Stimulated activated CD4-positive, alpha-beta T cell treated with anti-CD3 and anti-CD28 coated beads, Interleukin-1b, Interleukin-23, amount 100 ng/mL, for 1 hour (primary cell): ENCODE measurements around the gene GSK3B.
A peak's percentile ranks its signal among the peaks of the same experiment; 100 is the strongest.

ENCODE experiments used
- DNase-seq, 2 donors: peaks; one replicate each; pipeline ENCODE4 v3.0.0-alpha.2; 2020; ENCODE audit warnings: low read depth in 2 of 2

Gene GSK3B

DNA sequence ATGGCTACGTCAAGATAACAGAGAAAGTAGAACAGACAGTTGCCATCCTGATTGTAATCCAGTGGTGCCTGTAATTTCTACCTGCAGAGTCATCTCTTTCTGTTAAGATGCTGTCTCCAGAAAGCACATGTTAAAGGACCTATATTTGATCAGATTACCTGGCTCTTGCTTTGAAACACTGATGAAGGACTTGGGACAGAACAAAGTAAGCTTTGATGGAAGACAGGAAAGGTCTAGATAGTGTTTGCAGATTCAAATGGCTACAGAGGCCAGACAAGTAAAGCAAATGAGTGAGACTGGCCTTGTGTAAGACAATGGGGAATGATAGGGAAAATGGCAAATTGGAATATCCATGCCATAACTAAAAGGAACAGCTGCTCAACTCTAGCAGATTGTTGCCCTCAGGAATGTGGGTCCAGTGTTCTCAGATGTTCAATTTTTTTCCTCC, 1.8 kb upstream of the GSK3B start:
- no peak for DNase-seq

DNA sequence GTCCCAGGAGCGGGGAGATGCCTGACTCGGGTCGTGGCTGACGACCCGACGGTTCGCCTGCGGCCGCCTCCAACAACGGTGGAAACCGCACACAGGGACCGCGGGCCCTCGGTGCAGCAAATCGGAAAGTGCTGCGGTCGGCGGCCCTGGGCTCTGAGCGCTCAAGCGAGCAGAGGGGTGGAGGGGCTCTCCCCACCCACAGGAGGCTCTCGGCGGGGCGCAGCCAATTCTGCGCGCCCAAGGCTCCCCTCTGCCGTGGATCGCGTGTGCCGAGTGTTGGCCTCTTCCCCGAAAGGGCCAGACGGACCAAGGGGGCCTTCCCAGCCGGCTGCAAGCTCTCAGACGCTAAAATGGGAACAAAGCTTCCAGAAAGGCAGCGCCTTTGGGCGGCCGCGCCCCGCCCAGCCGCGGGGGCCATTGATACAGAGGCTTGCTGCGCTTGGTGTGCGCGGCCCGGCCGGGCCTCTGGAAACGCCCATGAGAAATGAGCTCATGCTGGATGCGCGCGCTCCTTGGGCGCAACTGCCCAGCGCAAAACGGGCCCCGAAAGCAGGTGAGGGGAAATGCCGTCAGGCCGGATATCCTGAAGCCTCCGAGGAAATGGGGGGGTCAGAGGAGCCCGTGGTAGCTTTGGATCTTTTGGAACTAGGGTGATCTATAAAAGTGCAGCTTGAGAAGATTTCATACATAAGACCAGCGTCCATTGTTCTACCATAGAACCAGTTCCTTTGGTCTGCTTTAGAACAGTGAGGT, 1.2 kb upstream of the GSK3B start:
- peak; percentile 38 to 59 for DNase-seq

DNA sequence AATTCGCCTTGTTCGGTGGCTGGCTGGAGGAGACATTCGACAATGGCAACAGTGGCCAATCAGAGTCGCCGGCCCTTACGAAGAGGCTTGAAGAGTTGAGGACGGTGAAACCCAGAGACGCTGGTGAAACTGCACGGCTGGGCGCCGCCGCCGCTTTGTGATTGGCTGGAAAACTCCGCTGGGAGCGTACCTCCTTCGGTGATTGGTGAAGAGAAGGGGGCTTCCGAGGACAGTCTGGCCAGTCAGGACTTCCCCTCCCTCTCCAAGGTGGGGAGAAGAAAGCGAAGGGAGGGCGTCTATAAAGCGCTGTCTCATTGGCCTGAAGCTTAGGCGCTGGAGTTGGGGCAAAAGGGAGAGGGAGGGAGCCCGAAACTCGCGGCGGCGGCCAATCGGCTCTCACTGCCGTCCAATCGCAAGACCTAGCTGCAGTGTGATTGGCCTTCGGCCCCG, 554 bp upstream of the GSK3B start:
- DNase-seq: peak in 1 of 2 donors; percentile 95

DNA sequence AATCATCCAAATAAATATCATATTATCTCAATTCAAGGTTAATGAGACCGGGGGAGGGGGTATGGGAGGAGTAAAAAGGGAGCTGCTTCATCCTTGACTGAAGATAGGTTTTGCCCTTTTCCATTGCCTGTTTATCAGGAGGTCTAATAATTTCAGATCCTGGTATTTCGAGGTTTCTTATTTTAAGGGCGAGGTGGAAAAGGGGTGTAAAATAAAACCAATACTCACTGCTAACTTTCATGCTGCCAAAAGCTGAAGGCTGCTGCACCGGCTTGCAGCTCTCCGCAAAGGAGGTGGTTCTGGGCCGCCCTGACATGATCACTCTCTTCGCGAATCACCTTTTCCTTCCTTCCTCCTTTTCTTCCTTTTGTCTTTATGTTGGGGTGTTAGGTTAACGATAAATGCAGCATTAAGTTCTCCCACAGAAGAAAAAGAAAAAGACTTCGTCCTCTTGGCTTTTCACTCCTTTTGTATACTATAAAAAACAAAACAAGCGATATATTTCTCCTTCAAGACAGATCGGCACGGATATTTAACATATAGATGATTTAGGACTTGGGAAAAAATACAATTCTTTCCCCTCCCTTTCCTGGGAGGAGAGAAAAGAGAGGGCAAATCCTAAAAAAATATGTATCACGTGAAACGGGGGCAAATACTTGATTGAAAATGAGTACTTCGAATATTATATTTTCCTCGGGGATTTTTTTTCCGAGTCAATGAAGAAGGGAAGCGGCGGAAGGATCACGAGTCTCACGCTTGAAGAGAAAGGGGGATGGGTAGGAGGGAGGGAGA, 932 bp downstream of the GSK3B start:
- no peak for DNase-seq

DNA sequence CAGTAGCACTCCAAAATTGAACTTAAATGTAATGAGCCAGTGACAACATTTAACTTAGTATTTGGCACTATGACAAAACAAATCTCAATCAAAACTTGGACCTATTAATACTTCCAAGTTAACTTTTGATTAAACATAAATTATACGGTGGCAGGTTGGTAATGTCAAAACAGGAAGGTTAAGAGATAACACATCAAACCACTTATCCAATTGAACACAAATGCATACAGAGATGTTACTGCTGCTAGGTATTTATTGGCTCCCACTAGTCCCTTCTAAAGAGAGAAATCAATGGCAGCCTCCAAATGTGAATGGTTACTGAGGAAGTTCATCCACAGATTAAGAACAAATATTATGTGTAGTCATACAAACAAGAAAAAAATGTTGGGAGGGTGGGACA, 1.8 kb downstream of the GSK3B start:
- no peak for DNase-seq

DNA sequence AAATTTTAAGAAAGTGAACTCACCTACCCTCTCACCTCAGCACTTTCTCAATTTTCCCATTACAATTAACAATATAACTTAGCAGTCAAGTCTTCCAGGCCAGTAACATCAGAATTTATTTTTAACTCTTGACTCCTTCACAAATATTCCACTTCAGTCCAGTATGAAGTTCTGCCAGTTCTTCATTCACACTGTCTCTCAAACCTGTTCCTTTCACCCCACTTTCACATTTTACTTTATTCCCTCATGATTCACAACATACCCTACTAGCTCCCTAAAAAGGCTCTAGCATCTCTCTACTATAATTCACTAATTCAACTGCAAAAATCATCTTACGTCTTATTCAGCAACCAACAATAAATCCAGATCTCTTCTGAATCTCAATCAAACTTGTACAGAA, 3.8 kb downstream of the GSK3B start:
- DNase-seq: no peak

DNA sequence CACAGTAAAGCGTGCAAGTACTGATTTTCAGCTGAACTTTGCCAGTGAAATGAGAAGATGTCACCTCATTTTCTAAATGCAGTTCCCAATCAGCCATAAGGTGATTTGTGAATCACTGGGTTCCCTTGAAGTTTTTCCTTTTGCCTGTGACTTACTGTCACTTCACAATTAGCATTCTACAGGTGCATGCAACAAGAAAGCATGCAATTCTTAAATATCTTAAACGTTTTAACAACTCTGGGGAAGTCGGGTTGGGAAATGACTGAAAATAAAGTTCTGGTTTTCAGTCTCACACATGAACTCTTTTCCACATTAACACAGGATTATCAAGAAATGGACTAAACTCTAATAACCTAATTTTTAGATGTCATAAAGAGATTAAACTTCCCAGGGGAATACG, 5.2 kb downstream of the GSK3B start:
- DNase-seq: no peak

DNA sequence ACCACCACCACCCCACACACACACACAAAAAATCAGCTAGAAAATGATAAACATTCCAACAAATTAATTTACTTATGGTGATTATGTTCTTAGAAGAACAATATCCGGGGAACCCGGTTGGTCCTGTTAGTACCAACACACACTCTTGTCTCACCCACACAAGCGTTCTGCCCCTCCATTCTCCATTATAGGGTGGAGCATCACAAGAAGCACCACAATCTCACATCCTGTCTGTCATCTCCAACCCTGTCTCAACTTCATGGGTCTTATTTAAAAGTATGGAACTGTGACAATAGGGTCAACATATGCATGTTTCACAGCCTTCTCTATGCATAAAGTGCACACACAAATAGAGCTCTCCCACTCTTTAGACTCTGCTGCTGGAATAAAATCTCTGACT, 5.6 kb downstream of the GSK3B start:
- no peak for DNase-seq

DNA sequence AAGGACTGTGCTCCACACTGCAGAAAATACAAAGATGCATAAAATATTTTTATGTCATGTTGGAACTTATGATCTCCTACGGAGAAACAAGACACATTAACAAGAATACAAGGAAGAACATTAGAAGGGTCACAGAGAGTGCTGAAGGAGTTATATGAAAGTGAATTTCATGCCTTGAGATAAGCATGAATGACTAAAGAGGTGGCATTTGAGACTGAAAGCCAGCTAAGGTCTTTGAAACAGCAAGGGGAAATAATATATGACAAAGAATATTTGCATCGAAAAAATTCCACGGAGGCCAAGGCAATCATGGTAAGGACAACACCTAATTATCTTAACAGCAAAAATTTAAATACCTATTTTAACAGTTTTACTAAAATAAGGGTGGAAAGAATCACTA, 12.5 kb downstream of the GSK3B start:
- DNase-seq: no peak

DNA sequence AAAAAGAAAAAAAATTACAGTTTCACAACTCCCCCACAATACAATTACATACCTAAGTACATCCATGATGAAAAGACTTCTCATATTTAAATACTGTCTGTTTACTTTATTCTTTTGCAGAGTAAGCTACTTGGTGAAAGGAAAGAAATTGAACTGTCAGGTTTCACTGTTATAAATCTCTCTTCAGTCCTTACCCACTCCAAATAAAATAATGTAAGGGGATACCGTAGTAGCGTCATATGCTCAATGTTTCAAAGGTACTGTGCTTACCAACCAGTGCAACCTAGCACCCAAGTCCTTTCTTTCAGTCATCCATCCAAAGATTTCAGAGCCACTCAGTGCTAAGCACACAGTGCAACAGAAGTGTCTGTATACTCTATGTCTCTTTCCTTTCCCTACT, 13.4 kb downstream of the GSK3B start:
- no peak for DNase-seq

DNA sequence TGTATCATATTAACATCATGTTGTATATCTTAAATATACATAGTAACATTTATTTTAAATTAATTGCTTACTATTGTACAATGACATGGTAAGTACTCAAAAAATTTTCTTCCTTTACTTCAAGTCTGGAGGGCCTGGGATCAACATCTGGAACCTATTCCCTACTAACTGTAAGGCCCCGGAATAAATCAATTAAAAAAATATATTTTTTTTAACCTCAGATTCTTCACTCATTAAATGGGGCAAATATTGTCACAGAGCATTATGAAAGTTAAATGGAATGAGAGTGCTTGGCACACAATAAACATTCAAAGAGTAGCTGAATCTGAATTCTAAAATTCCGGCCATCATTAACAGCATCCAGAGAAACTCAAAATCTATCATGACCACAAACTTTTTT, 16.5 kb downstream of the GSK3B start:
- no peak for DNase-seq

DNA sequence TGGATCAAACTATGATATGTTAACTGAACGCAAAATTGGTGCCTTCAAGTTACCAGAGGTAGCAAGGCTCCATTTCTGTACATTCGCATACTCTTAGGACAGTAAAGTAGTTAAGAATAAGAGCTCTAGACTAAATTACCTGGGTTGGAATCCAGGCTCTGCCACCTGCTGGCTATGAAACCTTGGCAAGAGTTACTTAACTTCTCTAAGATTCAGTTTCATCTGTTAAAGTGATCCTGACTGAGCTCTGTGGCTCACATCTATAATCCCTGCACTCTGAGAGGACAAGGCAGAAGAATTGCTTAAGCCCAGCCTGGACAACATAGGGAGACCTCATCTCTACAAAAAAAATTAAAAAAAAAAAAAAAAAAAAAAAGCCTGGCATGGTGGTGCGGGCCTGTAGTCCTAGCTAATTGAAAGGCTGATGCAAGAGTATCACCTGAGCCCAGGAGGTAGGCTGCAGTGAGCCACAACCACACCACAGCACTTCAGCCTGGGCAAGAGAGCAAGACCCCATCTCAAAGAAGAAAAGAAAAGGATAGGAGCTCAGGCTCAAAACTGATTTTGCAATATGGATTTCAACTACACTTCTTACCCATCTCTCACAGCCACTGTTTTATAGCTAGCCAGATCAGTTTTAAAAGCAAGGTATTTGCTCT, 21.3 kb downstream of the GSK3B start:
- no peak for DNase-seq

DNA sequence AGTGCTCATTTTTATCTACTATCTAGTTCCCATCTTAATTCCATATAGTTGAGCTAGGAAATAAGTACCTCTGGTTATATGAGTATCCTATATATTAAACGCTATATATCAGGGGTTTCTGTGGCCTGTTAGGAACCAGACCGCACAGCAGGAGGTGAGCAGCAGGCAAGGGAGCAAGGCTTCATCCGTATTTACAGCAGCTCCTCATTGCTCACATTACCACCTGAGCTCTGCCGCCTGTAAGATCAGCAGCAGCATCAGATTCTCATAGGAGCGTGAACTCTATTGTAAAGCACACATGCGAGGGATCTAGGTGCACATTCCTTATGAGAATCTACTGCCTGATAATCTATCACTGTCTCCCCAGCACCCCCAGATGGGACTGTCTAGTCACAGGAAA, 23.0 kb downstream of the GSK3B start:
- no peak for DNase-seq

DNA sequence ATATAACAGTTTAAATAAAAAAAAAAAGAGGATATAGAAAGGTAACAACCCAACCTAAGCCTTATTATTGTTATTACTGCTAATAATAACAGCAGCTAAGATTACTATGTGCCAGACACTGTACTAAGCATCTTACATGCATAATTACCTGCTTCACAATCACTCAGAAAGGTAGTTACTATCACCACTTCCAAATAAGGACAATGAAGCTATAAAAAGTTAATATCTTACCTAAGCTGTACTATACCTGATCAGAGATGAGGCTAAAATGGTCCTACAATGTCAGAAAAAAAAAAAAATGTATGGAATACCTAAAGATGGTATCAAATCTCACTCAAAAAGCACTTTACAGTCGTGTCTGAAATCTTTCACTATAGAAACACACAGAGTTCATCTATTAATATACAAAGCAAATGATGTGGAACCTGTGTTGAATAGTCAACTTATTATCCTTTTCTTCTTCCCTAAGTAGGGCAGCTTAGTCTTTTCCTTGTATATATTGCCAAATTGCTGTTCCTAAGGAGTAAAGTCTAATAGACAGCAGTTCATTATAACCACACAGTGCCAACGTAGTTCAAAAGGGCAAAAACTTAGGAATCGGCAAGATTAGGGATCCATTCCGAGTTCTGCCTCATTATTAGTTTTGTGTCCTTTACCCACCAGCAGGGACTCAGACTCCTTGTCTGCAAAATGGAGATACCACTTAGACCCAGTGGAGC, 23.8 kb downstream of the GSK3B start:
- no peak for DNase-seq

DNA sequence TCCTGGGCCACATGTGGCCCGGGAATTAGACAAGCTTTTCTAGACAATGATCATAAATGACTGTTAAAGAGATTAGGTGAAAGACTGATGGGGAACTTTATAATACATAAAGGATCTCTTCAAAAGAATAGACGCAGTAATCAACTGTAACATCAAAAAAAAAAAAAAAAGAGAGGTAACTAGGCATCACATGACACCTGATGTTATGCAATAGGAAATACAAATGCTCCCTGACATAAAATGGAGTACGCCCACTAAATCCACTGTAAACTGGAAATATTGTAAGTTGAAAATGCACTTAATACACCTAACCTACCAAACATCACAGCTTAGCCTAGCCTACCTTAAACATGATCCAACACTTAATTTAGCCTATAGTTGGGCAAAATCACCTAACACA, 27.2 kb downstream of the GSK3B start:
- DNase-seq: no peak

DNA sequence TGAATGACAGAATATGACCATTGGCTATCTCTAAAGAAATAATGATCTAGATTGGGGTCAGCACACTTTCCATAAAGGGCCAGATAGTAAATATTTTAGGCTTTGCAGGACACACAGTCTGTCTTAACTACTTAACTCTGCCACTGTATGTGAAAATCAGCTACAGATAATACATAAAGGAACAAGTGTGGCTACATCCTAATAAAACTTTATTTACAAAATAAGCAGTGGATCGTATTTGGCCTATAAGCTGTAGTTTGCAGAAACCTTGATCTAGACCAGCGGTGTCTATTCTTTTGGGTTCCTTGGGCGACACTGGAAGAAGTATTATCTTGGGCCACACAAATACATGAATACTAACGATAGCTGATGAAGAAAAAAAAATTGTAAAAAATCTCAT, 27.6 kb downstream of the GSK3B start:
- DNase-seq: no peak

DNA sequence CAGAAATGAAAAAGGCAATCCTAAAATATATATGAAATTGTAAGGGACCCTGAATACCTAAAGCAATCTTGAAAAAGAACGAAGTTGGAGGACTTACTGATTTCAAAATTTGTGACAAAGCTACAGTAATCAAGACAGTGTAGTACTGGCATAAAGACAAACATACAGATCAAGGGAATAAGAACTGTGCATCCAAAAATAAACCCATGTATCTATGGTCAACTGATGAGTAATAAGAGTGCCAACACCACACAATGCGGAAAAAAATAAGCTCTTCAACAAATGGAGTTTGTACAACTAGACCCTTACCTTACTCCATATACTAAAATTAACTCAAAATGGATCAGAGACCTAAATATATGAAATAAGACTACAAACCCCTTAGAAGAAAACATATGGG, 29.6 kb downstream of the GSK3B start:
- no peak for DNase-seq

DNA sequence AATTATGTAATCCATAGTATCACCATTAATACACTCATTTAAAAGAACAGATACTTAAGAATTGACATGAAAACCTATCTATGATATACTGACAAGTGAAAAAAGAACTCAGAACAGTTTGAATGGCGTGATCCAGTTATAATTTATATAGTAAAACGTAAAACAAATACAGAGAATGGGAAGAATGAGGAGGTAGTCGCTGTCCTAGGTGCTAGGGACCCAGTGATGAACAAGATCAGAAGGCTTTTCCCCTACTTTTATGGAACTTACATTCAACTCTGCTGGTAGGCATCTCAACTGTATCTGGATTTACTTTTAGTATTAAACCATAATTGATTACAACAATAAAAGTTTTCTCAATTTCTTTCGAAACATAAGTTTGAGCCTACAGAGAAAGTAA, 31.8 kb downstream of the GSK3B start:
- DNase-seq: no peak

DNA sequence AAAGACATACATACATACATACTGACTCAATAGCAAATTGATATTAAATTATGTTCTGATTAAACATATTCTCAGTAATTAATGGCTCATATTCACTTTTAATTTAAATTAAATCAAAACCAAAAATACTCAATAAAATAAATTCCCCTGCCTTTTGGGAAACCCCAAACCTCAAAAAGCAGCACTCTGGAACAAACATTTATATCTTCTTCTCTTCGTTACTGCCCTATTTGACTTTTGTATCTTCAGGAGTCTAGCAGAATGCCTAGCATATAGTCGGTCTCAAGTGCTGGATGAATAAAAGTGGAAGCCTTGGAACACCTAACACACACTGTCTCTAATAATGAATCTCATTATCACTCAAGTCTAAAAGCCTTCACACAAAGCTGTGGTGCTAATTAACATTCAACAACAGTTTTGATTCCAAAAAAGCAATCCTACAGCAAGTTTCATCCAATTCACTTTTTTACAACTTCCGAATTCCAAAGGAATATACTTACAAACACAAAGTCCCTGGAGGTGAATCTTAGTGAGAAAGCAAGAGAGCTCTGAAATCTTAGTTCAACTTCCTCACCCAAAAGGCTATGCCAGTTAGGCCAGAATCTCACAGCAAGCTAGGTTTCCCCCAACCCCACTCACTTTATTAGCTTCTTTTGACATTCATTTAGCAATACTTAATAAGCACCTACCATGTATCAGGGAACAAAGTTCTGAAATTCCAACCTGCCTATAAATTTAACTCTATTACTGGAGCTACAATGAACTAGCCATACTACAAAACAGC, 35.0 kb downstream of the GSK3B start:
- DNase-seq: no peak

DNA sequence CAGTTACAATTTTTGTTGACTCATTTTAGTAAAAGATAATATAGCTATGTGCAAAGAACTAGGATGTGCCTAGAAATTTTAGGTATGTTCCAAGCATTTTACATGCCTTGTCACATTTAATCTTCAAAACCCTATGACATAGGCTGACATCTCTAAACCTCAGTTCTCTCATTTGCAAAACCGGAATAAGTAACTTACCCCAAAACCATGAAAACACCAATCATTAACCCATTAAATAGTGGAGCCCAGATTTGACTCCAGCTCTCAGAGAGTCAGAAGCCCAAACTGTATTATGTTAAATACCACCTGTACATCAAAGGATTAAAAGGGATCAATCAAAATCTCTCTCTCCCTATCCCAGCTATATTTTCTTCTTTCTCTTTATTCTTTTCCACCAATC, 36.6 kb downstream of the GSK3B start:
- DNase-seq: no peak

DNA sequence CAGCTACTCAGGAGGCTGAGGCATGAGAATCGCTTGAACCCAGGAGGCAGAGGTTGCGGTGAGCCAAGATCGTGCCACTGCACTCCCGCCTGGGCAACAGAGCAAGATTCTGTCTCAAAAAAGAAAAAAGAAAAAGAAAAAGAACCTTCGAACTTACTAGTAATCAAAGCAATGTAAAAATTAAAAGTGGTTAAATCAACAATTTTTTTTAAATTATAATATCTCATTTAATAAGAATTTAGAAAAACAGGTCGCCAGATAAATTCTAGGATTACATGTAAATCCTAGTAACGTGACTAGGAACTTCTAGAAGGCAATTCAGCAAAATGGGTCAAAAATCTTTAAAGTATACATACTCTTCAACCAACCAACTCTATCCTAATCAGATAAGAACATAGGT, 37.2 kb downstream of the GSK3B start:
- no peak for DNase-seq
